Measurements from ENCODE around the gene BLTP3A.
A peak's percentile ranks its signal among the peaks of the same experiment; 100 is the strongest.
"Not testable (repeated sequence)": the region's sequence is repeated elsewhere in the genome, so short reads cannot be mapped to it uniquely, and the experiment has no call there.

The BLTP3A gene

DNA sequence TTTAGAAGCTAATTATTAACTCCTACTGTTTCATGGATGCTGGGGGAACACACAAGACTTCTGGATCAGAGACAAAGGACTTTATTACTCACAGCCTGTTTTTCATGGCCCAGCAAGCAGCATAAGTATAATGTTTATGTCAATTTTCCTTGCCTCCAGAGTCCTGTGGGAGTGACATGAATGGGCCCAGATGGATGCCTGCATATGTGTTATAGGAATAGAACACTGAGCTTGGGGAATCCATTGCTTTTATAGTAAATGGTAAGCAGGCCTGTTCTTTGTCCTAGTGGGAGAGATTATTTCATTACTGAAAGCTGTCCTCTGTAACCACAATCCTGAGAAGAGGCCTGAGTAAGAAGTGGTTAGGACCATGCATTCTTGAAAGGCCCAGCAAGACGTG, 25.6 kb downstream of the BLTP3A start:
- no peak for TF ChIP-seq ZFP30 (CRISPR knock-in tag; IDR thresholded peaks at IDR 0.05)
- no peak for TF ChIP-seq SNAI2 (CRISPR knock-in tag; IDR thresholded peaks at IDR 0.05)
- TF ChIP-seq ISL1 (CRISPR knock-in tag; IDR thresholded peaks at IDR 0.05), result no peak
- no peak for TF ChIP-seq ZC3H10 (CRISPR knock-in tag; IDR thresholded peaks at IDR 0.05)
- ATAC-seq, result peak; percentile 30; the same call in 1 of the 3 replicates

DNA sequence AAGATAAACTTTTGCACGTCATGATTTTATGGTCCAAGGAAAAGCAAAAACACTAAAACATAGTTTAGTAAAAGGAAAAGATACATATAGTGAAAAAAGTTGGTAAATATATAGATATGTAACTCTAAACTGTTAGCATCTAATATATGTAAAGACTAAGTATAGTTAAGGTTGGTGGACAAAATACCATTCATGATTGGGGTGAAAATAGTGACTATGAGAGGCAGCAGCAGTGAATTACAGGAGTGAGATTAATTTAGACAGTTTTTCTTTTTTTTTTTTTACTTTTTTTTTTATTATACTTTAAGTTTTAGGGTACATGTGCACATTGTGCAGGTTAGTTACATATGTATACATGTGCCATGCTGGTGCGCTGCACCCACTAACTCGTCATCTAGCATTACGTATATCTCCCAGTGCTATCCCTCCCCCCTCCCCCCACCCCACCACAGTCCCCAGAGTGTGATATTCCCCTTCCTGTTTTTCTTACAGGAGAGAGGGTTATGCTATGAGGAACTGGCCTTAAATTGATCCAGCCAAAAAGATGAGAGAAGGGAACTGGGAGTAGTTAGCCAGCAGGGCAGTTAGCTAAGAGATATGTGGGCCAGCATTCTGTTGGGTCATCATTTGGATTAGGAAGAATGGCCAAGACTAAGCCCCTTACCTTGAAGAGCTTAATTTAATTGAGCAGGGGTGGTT, 27.1 kb downstream of the BLTP3A start:
- ATAC-seq, result not testable (repeated sequence)

DNA sequence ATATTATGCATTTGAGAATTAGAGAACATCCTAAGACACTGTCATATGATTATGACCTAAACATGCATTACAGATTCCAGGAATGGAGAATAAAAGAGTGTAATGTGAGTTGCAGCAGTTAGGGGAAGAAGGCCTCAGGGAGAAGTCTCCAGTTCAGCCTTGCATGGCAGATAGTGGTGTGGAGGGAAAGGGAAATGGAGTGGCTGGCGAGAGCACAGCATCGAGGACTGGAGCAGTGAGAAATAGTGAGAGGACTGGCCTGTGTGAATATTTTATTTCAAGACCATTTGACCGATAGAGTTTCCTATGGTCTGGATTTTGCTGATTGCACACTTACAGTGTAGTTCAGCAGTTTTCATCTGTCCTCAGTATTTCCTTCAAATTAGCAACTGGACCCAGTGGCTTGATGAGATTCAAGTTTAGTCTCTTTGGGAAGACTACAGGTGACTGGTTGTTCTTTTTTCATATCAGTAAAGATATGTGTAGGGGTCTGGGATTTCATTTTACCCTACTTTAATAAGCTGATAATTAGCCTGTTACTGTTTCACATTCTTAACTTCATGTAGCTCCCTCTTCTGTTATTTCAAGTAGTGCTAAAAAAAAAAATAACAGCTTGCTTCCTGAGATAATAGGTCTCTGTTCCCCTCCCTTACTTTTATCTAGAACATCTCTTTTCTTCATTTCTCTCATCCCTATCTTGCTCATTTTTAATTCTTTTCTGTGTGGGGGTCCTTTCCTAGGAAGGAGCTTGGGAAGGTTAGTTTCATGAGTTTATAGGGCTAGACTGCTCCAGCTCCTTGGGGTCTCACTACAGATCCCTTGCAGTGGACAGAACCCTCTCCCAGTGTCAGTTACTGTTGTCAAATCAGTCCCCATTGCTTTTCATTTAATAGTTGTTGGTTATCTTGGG, 27.9 kb downstream of the BLTP3A start:
- no peak for ATAC-seq
- TF ChIP-seq, protein P1, sequence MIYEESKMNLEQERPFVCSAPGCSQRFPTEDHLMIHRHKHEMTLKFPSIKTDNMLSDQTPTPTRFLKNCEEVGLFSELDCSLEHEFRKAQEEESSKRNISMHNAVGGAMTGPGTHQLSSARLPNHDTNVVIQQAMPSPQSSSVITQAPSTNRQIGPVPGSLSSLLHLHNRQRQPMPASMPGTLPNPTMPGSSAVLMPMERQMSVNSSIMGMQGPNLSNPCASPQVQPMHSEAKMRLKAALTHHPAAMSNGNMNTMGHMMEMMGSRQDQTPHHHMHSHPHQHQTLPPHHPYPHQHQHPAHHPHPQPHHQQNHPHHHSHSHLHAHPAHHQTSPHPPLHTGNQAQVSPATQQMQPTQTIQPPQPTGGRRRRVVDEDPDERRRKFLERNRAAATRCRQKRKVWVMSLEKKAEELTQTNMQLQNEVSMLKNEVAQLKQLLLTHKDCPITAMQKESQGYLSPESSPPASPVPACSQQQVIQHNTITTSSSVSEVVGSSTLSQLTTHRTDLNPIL (CRISPR knock-in tag; IDR thresholded peaks at IDR 0.05; ENCODE audit: low read depth), result no peak
- no peak for TF ChIP-seq OSR1 (CRISPR knock-in tag; IDR thresholded peaks at IDR 0.05)

DNA sequence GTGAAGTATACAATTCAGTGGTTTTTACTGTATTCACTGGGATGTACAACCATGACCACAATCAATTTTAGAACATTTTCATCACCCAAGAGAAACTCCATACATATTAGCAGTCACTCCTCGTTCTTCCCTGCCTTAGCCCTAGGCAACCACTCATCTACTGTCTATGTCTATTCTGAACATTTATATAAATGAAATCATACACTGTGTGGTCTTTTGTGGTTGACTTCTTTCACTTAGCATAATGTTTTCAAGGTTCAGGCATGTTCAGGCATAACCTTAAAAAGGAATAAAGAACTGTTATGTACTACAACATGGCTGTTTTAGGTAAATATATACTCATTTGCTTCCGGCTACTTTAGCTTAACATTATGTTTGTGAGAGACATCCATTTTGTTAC, 37.3 kb downstream of the BLTP3A start:
- no peak for ATAC-seq
- TF ChIP-seq, protein P2, sequence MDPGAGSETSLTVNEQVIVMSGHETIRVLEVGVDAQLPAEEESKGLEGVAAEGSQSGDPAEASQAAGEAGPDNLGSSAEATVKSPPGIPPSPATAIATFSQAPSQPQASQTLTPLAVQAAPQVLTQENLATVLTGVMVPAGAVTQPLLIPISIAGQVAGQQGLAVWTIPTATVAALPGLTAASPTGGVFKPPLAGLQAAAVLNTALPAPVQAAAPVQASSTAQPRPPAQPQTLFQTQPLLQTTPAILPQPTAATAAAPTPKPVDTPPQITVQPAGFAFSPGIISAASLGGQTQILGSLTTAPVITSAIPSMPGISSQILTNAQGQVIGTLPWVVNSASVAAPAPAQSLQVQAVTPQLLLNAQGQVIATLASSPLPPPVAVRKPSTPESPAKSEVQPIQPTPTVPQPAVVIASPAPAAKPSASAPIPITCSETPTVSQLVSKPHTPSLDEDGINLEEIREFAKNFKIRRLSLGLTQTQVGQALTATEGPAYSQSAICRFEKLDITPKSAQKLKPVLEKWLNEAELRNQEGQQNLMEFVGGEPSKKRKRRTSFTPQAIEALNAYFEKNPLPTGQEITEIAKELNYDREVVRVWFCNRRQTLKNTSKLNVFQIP (CRISPR knock-in tag; IDR thresholded peaks at IDR 0.05; ENCODE audit: borderline replicate concordance, low read depth), result no peak
- TF ChIP-seq RARB (CRISPR knock-in tag; IDR thresholded peaks at IDR 0.05) (no peak), ZNF8 (CRISPR knock-in tag; IDR thresholded peaks at IDR 0.05) (no peak), ZNF70 (CRISPR knock-in tag; IDR thresholded peaks at IDR 0.05) (no peak), ZNF565 (CRISPR knock-in tag; conservative IDR thresholded peaks at IDR 0.05; ENCODE audit: low read depth) (no peak), CSDC2 (CRISPR knock-in tag; IDR thresholded peaks at IDR 0.05) (no peak), TOX (CRISPR knock-in tag; IDR thresholded peaks at IDR 0.05; ENCODE audit: borderline replicate concordance) (no peak), GLIS3 (CRISPR knock-in tag; IDR thresholded peaks at IDR 0.05) (no peak), SNAI2 (CRISPR knock-in tag; IDR thresholded peaks at IDR 0.05) (no peak), ZC3H10 (CRISPR knock-in tag; IDR thresholded peaks at IDR 0.05) (no peak)
- TF ChIP-seq, protein P3, sequence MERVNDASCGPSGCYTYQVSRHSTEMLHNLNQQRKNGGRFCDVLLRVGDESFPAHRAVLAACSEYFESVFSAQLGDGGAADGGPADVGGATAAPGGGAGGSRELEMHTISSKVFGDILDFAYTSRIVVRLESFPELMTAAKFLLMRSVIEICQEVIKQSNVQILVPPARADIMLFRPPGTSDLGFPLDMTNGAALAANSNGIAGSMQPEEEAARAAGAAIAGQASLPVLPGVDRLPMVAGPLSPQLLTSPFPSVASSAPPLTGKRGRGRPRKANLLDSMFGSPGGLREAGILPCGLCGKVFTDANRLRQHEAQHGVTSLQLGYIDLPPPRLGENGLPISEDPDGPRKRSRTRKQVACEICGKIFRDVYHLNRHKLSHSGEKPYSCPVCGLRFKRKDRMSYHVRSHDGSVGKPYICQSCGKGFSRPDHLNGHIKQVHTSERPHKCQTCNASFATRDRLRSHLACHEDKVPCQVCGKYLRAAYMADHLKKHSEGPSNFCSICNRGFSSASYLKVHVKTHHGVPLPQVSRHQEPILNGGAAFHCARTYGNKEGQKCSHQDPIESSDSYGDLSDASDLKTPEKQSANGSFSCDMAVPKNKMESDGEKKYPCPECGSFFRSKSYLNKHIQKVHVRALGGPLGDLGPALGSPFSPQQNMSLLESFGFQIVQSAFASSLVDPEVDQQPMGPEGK (CRISPR knock-in tag; IDR thresholded peaks at IDR 0.05; ENCODE audit: borderline replicate concordance), result no peak
- TF ChIP-seq, protein P1 (CRISPR knock-in tag; IDR thresholded peaks at IDR 0.05; ENCODE audit: low read depth), result no peak
- TF ChIP-seq, protein P4, sequence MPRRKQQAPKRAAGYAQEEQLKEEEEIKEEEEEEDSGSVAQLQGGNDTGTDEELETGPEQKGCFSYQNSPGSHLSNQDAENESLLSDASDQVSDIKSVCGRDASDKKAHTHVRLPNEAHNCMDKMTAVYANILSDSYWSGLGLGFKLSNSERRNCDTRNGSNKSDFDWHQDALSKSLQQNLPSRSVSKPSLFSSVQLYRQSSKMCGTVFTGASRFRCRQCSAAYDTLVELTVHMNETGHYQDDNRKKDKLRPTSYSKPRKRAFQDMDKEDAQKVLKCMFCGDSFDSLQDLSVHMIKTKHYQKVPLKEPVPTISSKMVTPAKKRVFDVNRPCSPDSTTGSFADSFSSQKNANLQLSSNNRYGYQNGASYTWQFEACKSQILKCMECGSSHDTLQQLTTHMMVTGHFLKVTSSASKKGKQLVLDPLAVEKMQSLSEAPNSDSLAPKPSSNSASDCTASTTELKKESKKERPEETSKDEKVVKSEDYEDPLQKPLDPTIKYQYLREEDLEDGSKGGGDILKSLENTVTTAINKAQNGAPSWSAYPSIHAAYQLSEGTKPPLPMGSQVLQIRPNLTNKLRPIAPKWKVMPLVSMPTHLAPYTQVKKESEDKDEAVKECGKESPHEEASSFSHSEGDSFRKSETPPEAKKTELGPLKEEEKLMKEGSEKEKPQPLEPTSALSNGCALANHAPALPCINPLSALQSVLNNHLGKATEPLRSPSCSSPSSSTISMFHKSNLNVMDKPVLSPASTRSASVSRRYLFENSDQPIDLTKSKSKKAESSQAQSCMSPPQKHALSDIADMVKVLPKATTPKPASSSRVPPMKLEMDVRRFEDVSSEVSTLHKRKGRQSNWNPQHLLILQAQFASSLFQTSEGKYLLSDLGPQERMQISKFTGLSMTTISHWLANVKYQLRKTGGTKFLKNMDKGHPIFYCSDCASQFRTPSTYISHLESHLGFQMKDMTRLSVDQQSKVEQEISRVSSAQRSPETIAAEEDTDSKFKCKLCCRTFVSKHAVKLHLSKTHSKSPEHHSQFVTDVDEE (CRISPR knock-in tag; IDR thresholded peaks at IDR 0.05), result no peak
